Measurements from ENCODE around the gene TP53INP2.
"Not testable (repeated sequence)": the region's sequence is repeated elsewhere in the genome, so short reads cannot be mapped to it uniquely, and the experiment has no call there.

The TP53INP2 gene

GRCh38 chr20:34704177-34705007 is at the start of gene TP53INP2:
Gene TP53INP2, plus strand, starts transcription at chr20:34704344. Its CDS starts 4,396 bp downstream, at chr20:34708740.
- peak; percentile 58 to 70 for DNase-seq (ENCODE audit: low read depth in 2 of 2, low spot score in 1 of 2)

GRCh38 chr20:34658654-34659053 is 45.5 kb upstream of the TP53INP2 start:
- DNase-seq (ENCODE audit: low read depth in 2 of 2, low spot score in 1 of 2), result not testable (repeated sequence)

GRCh38 chr20:34661811-34662210 is 42.3 kb upstream of the TP53INP2 start:
- DNase-seq (ENCODE audit: low read depth in 2 of 2, low spot score in 1 of 2), result not testable (repeated sequence)

GRCh38 chr20:34663213-34663943 is 40.8 kb upstream of the TP53INP2 start:
- DNase-seq (ENCODE audit: low read depth in 2 of 2, low spot score in 1 of 2), result no peak

GRCh38 chr20:34664751-34665150 is 39.4 kb upstream of the TP53INP2 start:
- DNase-seq (ENCODE audit: low read depth in 2 of 2, low spot score in 1 of 2), result not testable (repeated sequence)

GRCh38 chr20:34669094-34669493 is 35.0 kb upstream of the TP53INP2 start:
- DNase-seq (ENCODE audit: low read depth in 2 of 2, low spot score in 1 of 2), result no peak

- DNase-seq (ENCODE audit: low read depth in 2 of 2, low spot score in 1 of 2), result no peak
Measured at GRCh38 chr20:34673412-34673811, 30.7 kb upstream of the TP53INP2 start.

GRCh38 chr20:34675561-34675960 is 28.6 kb upstream of the TP53INP2 start:
- DNase-seq (ENCODE audit: low read depth in 2 of 2, low spot score in 1 of 2), result no peak

- DNase-seq (ENCODE audit: low read depth in 2 of 2, low spot score in 1 of 2), result no peak
Measured at GRCh38 chr20:34675993-34676641, 28.0 kb upstream of the TP53INP2 start.

- DNase-seq (ENCODE audit: low read depth in 2 of 2, low spot score in 1 of 2), result peak; percentile 86 to 93
Measured at GRCh38 chr20:34676642-34677373, 27.3 kb upstream of the TP53INP2 start, which contains the start of gene PIGU. Gene PIGU, minus strand, starts transcription at chr20:34677092. Its CDS starts 7 bp downstream, at chr20:34677085.

GRCh38 chr20:34680586-34681175 is 23.5 kb upstream of the TP53INP2 start:
- DNase-seq (ENCODE audit: low read depth in 2 of 2, low spot score in 1 of 2), result no peak

GRCh38 chr20:34683667-34684066 is 20.5 kb upstream of the TP53INP2 start:
- no peak for DNase-seq (ENCODE audit: low read depth in 2 of 2, low spot score in 1 of 2)

GRCh38 chr20:34689486-34689885 is 14.7 kb upstream of the TP53INP2 start:
- no peak for DNase-seq (ENCODE audit: low read depth in 2 of 2, low spot score in 1 of 2)

GRCh38 chr20:34691838-34692237 is 12.3 kb upstream of the TP53INP2 start:
- DNase-seq (ENCODE audit: low read depth in 2 of 2, low spot score in 1 of 2), result no peak

- DNase-seq (ENCODE audit: low read depth in 2 of 2, low spot score in 1 of 2), result no peak
Measured at GRCh38 chr20:34693414-34693813, 10.7 kb upstream of the TP53INP2 start.

- DNase-seq (ENCODE audit: low read depth in 2 of 2, low spot score in 1 of 2), result no peak
Measured at GRCh38 chr20:34701405-34702085, 2.6 kb upstream of the TP53INP2 start.

- DNase-seq (ENCODE audit: low read depth in 2 of 2, low spot score in 1 of 2), result no peak
Measured at GRCh38 chr20:34703061-34703423, 1.1 kb upstream of the TP53INP2 start.

- DNase-seq (ENCODE audit: low read depth in 2 of 2, low spot score in 1 of 2), result no peak
Measured at GRCh38 chr20:34703424-34704176, 544 bp upstream of the TP53INP2 start.

GRCh38 chr20:34705008-34705396 is 858 bp downstream of the TP53INP2 start:
- no peak for DNase-seq (ENCODE audit: low read depth in 2 of 2, low spot score in 1 of 2)

Data from stimulated activated CD8-positive, alpha-beta memory T cell treated with anti-CD3 and anti-CD28 coated beads, Interleukin-4, amount 100 ng/mL, for 4 hours (primary cell).